ENCODE data around the gene HDLBP. TPM values are rescaled to one million over a fixed set of nuclear protein-coding genes. Genes with fewer than 3 reads are reported as not detected.
"Not testable (repeated sequence)": the region's sequence is repeated elsewhere in the genome, so short reads cannot be mapped to it uniquely, and the experiment has no call there.

HDLBP gene
- total and polyA plus RNA-seq, 2 of the 4 experiments (the other 2 are of a cell fraction), result 648 to 1,165 TPM

- TF ChIP-seq ELK1 (IDR thresholded peaks at IDR 0.05; ENCODE audit: borderline replicate concordance, low read depth, low read length), result no peak
Measured at GRCh38 chr2:241198381-241199279, 116.8 kb downstream of the HDLBP start (continued).

- WGBS, 2 experiments (ENCODE audit: extremely low coverage in 2 of 2, insufficient read length in 1 of 2), result no CpG with 5 or more reads among the region's 6 CpGs
- BruUV-seq (replicated peaks), result no TSS peak
Measured at GRCh38 chr2:241197947-241198346, 117.5 kb downstream of the HDLBP start.

GRCh38 chr2:241197246-241197645 is 118.2 kb downstream of the HDLBP start:
- H2AK9ac ChIP-seq (replicated peaks; ENCODE audit: low read depth, low read length, poor library complexity); H4K20me1 ChIP-seq (ENCODE audit: insufficient read depth, low read length); dilution Hi-C loops (cut with HindIII; ENCODE audit: low sequenced_read_pairs, unreplicated experiment); ATAC-seq (ENCODE audit: low read depth); H3K4me2 ChIP-seq (ENCODE audit: low read depth, low read length); DNase-seq; in situ Hi-C loops (cut with MboI; ENCODE audit: low sequenced_read_pairs); H3K9ac ChIP-seq (ENCODE audit: low read depth, low read length); H3K4ac ChIP-seq (ENCODE audit: low read depth, low read length); H3K14ac ChIP-seq (replicated peaks; ENCODE audit: low read depth, low read length); H3K9me1 ChIP-seq (ENCODE audit: insufficient read depth, low read length); H2BK15ac ChIP-seq (ENCODE audit: low read depth, low read length); H4K91ac ChIP-seq (ENCODE audit: insufficient read depth, low read depth, low read length); H3K9me3 ChIP-seq (ENCODE audit: control insufficient read depth, insufficient read depth, low read length); H3K79me1 ChIP-seq (ENCODE audit: low read depth in 1 of 2, low read length in 2 of 2); H2BK20ac ChIP-seq (ENCODE audit: low read depth, low read length); H2AFZ ChIP-seq (replicated peaks; ENCODE audit: low read length, poor library complexity); H3K18ac ChIP-seq (ENCODE audit: low read depth, low read length); H4K5ac ChIP-seq (ENCODE audit: low read depth, low read length); H3K4me3 ChIP-seq (ENCODE audit: insufficient read depth, low read depth, low read length); POLR2A ChIA-PET (ENCODE audit: unreplicated experiment); H2BK120ac ChIP-seq (ENCODE audit: low read depth, low read length); H3K36me3 ChIP-seq (ENCODE audit: control insufficient read depth, insufficient read depth, low read length); H4K8ac ChIP-seq (ENCODE audit: low read depth in 2 of 2, low read length in 2 of 2); H2AK5ac ChIP-seq (ENCODE audit: low read depth, low read length); H3K23ac ChIP-seq (ENCODE audit: low read depth, low read length); BruUV-seq (replicated peaks); H3K27ac ChIP-seq (ENCODE audit: insufficient read depth, low read length); intact Hi-C loops (cut with micrococcal nuclease); H3K56ac ChIP-seq (ENCODE audit: extremely low read depth, insufficient read depth, low read length); H2BK5ac ChIP-seq (ENCODE audit: low read depth, low read length, poor library complexity, severe bottlenecking); H3K4me1 ChIP-seq (ENCODE audit: control insufficient read depth, insufficient read depth, low read length); CTCF ChIA-PET: not testable (repeated sequence)
- peaks cover 20% of the 10 kb centered on the region for H3K27me3 ChIP-seq (ENCODE audit: control insufficient read depth, insufficient read depth, low read length)
- WGBS, 2 experiments (ENCODE audit: extremely low coverage in 2 of 2, insufficient read length in 1 of 2), result 91% methylated on average over 10 of the region's 14 CpGs; no CpG with 5 or more reads in 1 of the 2 experiments

More at GRCh38 chr2:241197947-241198346, 117.5 kb downstream of the HDLBP start:
- no peak overlapping the region for H3K18ac ChIP-seq (ENCODE audit: low read depth, low read length)
- H3K4me1 ChIP-seq (ENCODE audit: control insufficient read depth, insufficient read depth, low read length), result no peaks in the 10 kb centered on the region
- H3K4ac ChIP-seq (ENCODE audit: low read depth, low read length), result no peak overlapping the region
- H4K8ac ChIP-seq (ENCODE audit: low read depth in 2 of 2, low read length in 2 of 2), result no peak overlapping the region
- H3K4me2 ChIP-seq (ENCODE audit: low read depth, low read length), result no peak overlapping the region
- H2AK9ac ChIP-seq (replicated peaks; ENCODE audit: low read depth, low read length, poor library complexity), result no peak overlapping the region
- no peaks in the 10 kb centered on the region for H3K36me3 ChIP-seq (ENCODE audit: control insufficient read depth, insufficient read depth, low read length)
- TF ChIP-seq RCOR1 (IDR thresholded peaks at IDR 0.05; ENCODE audit: insufficient replicate concordance, low read length), result no peak
- H2BK20ac ChIP-seq (ENCODE audit: low read depth, low read length), result no peak overlapping the region
- H3K9me3 ChIP-seq (ENCODE audit: control insufficient read depth, insufficient read depth, low read length), result no peaks in the 10 kb centered on the region
- no peak overlapping the region for H3K27ac ChIP-seq (ENCODE audit: insufficient read depth, low read length)
- no peak overlapping the region for H3K14ac ChIP-seq (replicated peaks; ENCODE audit: low read depth, low read length)
- no peak overlapping the region for H3K9ac ChIP-seq (ENCODE audit: low read depth, low read length)
- no peak overlapping the region for H4K5ac ChIP-seq (ENCODE audit: low read depth, low read length)
- H4K20me1 ChIP-seq (ENCODE audit: insufficient read depth, low read length), result no peaks in the 10 kb centered on the region
- ChIA-PET POLR2A (ENCODE audit: unreplicated experiment) (no interaction called here), CTCF (no interaction called here)
- no peak overlapping the region for H2BK15ac ChIP-seq (ENCODE audit: low read depth, low read length)
- no peak overlapping the region for H3K23ac ChIP-seq (ENCODE audit: low read depth, low read length)
- H3K56ac ChIP-seq (ENCODE audit: extremely low read depth, insufficient read depth, low read length), result no peak overlapping the region
- ATAC-seq (ENCODE audit: low read depth) (no peak), DNase-seq (no peak)
- H2AFZ ChIP-seq (replicated peaks; ENCODE audit: low read length, poor library complexity), result no peak overlapping the region
- H3K79me1 ChIP-seq (ENCODE audit: low read depth in 1 of 2, low read length in 2 of 2), result no peaks in the 10 kb centered on the region
- in situ Hi-C loops (cut with MboI; ENCODE audit: low sequenced_read_pairs) (no loop called here), intact Hi-C loops (cut with micrococcal nuclease) (no loop called here), dilution Hi-C loops (cut with HindIII; ENCODE audit: low sequenced_read_pairs, unreplicated experiment) (no loop called here)
- H4K91ac ChIP-seq (ENCODE audit: insufficient read depth, low read depth, low read length), result no peak overlapping the region
- H3K27me3 ChIP-seq (ENCODE audit: control insufficient read depth, insufficient read depth, low read length), result peaks cover 17% of the 10 kb centered on the region
- no peak overlapping the region for H2BK5ac ChIP-seq (ENCODE audit: low read depth, low read length, poor library complexity, severe bottlenecking)
- H3K9me1 ChIP-seq (ENCODE audit: insufficient read depth, low read length), result no peaks in the 10 kb centered on the region
- no peak overlapping the region for H3K4me3 ChIP-seq (ENCODE audit: insufficient read depth, low read depth, low read length)
- H2AK5ac ChIP-seq (ENCODE audit: low read depth, low read length), result no peak overlapping the region
- H2BK120ac ChIP-seq (ENCODE audit: low read depth, low read length), result no peak overlapping the region
